ENCODE measurements around the gene SLC39A7.
"Not testable (repeated sequence)": the region's sequence is repeated elsewhere in the genome, so short reads cannot be mapped to it uniquely, and the experiment has no call there.

Gene SLC39A7

DNA sequence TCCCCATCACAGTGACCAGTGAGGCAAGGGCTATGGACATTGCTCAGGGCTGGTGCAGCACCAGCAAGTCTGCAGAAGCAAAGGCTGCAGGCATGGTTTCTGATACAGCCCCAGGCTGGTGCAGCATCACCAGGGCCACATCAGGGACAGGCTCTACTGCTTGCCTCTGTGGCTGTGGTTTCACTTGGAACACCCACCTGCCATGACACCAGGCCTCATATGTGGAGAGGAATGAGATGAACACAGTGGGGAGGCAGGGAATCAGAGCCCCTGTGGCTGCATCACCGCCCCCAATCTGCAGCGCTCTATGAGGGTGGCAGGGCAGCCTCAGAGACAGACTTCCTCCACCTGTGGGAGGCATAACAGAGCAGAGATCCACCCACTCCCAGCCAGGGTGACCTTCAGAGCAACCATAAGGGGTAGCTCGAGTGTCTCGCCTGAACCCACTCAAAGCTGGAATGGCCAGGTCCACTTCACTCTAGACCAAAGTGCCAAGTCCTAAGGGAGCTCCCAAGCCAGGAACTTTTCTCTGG lies 15.5 kb downstream of the SLC39A7 start:
- DNase-seq (ENCODE audit: low read depth): no peak
- TF ChIP-seq, protein P1, sequence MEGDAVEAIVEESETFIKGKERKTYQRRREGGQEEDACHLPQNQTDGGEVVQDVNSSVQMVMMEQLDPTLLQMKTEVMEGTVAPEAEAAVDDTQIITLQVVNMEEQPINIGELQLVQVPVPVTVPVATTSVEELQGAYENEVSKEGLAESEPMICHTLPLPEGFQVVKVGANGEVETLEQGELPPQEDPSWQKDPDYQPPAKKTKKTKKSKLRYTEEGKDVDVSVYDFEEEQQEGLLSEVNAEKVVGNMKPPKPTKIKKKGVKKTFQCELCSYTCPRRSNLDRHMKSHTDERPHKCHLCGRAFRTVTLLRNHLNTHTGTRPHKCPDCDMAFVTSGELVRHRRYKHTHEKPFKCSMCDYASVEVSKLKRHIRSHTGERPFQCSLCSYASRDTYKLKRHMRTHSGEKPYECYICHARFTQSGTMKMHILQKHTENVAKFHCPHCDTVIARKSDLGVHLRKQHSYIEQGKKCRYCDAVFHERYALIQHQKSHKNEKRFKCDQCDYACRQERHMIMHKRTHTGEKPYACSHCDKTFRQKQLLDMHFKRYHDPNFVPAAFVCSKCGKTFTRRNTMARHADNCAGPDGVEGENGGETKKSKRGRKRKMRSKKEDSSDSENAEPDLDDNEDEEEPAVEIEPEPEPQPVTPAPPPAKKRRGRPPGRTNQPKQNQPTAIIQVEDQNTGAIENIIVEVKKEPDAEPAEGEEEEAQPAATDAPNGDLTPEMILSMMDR (IDR thresholded peaks at IDR 0.05; ENCODE audit: insufficient read depth, low read depth, low read length, missing control alignments): no peak
- H3K4me3 ChIP-seq (ENCODE audit: low read length): no peak overlapping the region

DNA sequence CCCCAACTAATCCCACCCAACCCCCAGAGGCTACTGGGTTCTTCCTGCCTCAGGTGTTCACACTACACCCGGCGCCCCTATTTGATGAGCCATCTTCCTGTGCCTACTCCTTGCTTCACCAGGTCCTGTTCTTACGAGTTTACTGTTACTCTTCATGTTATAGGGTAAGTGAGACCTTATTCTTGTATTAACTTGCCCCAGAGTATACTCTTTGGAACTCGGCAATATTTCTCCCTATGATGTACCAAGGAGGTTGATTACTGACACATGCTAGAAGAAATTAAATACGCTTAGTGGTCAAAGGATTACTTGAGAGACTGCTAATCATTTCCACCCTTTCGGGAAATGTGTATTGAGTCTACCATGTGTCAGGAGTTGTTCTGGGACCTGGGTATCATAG lies 16.6 kb downstream of the SLC39A7 start:
- peak; percentile 85 for DNase-seq (ENCODE audit: low read depth)
- no peak overlapping the region for H3K4me3 ChIP-seq (ENCODE audit: low read length)
- TF ChIP-seq, protein P1 (IDR thresholded peaks at IDR 0.05; ENCODE audit: insufficient read depth, low read depth, low read length, missing control alignments): no peak

DNA sequence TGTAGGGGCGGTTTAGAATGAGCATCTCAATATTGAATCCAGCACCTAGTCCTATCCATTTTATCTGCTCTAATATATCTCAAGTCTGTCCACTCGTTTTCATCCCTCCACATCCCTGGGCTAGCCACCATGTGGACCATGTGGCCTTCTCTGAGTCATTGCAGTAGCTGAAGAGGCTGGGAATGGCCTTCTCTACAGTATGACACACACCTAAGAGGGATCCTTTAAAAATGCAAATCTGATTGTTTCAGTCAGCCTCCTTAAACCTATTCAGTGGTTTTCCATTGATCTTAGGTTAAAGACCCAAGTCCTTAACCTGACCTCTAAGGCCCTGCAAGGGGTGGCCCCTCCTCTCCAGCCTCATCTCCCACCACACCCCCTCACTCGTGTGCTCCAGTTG lies 17.0 kb downstream of the SLC39A7 start:
- TF ChIP-seq, protein P1 (IDR thresholded peaks at IDR 0.05; ENCODE audit: insufficient read depth, low read depth, low read length, missing control alignments): no peak
- DNase-seq (ENCODE audit: low read depth): peak; percentile 67
- no peak overlapping the region for H3K4me3 ChIP-seq (ENCODE audit: low read length)

DNA sequence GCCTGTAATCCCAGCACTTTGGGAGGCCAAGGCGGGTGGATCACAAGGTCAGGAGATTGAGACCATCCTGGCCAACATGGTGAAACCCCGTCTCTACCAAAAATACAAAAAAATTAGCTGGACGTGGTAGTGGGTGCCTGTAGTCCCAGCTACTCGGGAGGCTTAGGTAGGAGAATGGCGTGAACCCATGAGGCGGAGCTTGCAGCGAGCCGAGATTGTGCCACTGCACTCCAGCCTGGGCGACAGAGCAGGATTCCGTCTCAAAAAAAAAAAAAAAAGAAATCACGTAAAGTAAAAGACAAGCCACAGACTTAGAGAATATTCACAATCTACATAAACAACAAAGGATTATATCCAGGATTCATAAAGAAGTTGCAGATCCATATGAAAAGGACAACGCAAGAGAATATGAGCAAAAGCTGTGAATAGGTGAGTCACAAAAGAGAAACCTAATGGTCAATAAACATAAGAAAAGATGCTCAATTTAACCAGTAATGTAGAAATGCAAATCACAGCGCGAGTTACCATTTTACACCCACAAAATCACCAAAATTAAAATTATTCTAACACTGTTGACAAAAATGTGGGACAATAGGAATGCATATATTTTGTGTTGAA lies 25.9 kb downstream of the SLC39A7 start:
- H3K4me3 ChIP-seq (ENCODE audit: low read length); DNase-seq (ENCODE audit: low read depth): not testable (repeated sequence)

DNA sequence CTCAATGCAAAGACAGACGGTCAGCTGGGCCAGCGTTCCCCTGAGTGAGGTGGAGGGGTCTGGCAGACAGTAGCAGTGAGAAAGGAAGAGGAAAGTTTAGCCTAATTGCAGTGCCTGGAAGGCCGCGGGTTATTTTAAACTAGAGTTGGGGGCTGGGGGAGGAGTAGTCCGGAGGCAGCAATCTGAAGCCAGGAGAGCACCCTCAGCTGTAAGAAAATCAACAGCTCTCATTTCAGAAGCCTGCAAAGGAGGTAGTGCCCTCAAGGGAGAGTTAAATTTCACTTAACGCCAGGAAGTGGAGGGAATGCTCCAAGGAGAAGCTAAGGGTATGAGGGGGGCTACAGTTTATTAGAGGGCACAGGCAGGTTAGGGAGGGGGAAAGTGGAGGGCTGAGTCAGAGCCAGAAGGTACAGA lies 34.6 kb downstream of the SLC39A7 start:
- H3K4me3 ChIP-seq (ENCODE audit: low read length): no peak overlapping the region
- DNase-seq (ENCODE audit: low read depth): no peak
- TF ChIP-seq, protein P1 (IDR thresholded peaks at IDR 0.05; ENCODE audit: insufficient read depth, low read depth, low read length, missing control alignments): no peak

DNA sequence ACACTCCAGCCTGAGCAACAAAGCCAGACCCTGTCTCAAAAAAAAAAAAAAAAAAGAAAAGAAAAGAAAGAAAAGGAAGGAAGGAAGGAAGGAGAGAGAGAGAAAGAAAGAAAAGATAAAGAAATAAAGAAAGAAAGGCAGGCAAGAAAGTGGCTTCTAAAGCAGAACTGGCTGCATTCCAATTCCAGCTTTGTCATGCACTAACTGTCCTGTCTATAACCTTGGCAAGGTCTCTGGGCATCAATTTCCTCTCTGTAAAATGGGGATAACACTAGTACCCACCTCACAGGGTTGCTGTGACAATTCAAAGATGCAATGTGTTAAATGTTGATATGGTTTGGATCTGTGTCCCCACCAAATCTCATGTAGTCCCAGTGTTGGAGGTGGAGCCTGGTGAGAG lies 35.7 kb downstream of the SLC39A7 start:
- TF ChIP-seq, protein P1 (IDR thresholded peaks at IDR 0.05; ENCODE audit: insufficient read depth, low read depth, low read length, missing control alignments): no peak
- no peak overlapping the region for H3K4me3 ChIP-seq (ENCODE audit: low read length)
- DNase-seq (ENCODE audit: low read depth): no peak

DNA sequence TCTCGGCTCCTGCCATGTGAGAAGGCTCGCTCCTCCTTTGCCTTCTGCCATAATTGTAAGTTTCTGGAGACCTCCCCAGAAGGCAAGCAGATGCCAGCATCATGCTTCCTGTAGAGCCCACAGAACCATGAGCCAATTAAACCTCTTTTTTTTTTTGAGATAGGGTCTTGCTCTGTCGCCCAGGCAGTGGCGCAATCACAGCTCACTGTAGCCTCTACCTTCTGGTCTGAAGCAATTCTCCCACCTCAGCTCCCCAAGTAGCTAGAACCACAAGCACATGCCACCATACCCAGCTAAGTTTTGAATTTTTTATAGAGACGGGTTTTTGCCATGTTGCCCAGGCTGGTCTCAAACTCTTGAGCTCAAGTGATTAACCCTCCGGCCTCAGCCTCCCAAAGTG lies 36.2 kb downstream of the SLC39A7 start:
- TF ChIP-seq, protein P1 (IDR thresholded peaks at IDR 0.05; ENCODE audit: insufficient read depth, low read depth, low read length, missing control alignments): no peak
- no peak for DNase-seq (ENCODE audit: low read depth)
- no peak overlapping the region for H3K4me3 ChIP-seq (ENCODE audit: low read length)

Data from epithelial cell of esophagus (primary cell).